ENCODE data around the gene SMIM44. TPM values are rescaled to one million over a fixed set of nuclear protein-coding genes. Genes with fewer than 3 reads are reported as not detected.

Gene SMIM44
- not detected in 5 replicates for total RNA-seq (2022; extraction: Qiagen RNA extraction; ENCODE audit: low read depth)

DNA sequence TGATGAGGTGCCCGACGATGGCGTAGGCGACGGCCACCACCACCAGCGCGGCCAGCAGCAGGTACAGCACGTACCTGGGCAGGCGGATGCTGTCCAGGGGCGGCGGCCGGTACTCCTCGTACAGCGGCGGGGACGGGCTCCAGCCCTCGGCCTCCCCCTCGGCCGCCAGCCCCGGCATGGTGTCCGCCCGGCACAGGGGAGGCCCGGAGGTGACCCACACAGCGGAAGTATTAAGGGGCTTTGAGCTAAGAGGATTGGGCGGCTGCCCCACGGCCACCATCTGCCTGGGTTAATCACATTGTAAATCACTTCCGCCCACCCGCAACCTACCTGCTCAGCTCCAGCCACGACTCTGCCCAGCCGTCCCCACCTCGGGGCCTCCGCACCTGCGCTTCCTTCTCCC lies at the start of gene SMIM44:
Gene SMIM44, minus strand, starts transcription at position 216 of the 403 bp plus-strand sequence. Its CDS starts 38 bp downstream, at position 178.

DNA sequence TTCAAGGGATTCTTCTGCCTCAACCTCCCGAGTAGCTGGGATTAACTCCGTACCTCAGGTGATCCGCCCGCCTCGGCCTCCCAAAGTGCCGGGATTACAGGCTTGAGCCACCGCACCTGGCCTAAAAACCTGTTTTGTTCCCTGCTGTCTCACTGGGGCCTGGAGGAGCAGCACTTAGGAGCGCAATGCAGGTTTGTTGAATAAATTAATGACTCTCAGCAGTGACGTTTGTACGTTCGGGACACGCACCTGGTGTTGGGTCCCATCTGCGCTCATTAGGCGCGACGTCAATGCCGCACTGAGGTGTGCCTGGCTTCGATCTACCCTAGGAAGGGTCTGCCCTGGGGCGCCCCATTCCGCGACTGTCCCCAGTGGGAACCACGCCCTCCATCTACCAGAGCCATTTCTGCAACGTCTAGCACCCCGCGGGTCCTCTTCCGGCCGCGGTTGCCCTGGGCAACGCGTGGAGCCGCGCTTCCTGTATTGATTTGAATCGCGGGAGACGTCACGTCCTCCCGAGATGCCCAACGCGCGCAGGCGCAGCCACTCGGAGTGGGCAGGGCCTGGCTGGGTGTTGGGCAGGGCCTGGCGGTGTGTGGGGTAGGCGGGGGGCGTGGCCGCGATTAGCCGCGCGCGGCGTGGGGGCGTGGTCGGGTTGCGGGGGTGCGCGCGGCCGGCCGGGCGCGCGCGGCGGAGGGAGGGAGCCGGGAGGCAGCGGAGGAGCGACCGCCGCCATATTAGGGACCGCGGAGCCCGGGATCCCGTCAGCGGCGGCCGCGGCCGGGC lies 22.6 kb upstream of the SMIM44 start, which contains the start of gene FZR1:
Gene FZR1, plus strand, starts transcription at position 714 of the 786 bp plus-strand sequence. CDS start 16,679 bp downstream, outside the sequence.

DNA sequence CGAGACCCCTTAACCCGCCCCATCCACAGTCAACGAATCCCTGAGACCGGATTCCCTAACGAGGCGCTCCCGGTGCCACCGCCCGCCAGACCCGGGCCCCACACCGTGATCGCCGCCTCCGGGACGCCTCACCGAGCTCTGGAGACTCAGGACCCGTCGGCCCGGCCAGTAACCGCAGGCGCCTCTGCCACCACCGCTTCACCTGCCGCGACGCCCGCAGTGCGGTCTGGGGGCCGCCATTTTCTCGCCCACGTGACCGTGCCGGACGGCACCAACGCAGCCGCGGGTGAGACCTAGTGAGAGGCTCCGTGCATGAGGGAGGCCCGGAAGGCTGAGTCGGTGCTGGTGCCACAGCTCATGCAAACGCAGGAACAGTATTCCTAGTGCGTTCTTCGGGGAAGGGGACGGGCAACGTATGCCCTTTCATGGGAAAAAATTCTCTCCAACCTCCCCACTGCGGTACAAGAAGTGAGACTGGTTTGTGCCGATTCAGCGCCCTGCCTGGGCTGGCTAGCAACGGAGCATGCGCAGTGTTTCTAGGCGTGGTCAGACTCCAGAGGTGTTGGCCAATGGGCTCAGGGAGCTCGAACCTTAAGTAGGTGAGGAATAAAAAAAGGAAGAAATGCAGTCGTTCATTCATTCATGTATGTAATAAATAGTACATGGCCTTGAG lies 17.3 kb upstream of the SMIM44 start, which contains the start of gene DOHH:
Gene DOHH, minus strand, starts transcription at position 246 of the 673 bp plus-strand sequence. CDS start 3,860 bp downstream, outside the sequence.

DNA sequence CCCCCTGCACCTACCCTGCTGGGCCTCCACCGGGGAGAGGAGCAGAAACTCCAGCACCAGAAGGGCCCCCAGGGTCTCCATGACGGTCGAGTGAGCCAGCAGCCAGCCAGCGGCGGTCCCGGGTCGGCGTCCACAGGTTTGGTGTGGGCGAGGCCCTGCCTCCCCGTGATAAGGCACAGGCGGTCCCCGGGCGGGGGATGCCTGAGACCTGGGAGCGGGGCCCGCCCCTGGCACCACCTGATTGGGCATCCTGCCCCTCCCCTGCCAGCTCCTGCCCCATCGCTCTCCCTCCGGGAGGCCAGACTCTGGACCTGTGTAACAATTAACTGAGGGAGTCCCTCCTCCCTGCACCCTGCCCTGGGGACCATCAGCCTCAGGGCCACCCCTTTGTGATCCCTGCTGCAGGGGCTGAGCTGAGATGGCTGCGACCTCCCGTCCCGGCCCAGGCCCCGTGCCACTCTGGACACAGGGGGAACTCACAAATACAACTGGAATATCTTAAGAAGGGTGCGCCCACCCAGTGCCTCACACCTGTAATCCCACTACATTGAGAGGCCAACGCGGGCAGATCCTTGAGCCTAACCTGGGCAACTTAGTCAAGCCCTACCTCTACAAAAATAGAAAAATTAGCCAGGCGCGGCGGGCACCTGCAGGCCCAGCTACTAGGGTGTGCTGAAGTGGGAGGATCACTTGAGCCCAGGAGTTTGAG lies 2.7 kb downstream of the SMIM44 start, which contains the start of gene SMIM24:
Gene SMIM24, minus strand, starts transcription at position 143 of the 709 bp plus-strand sequence. Its CDS starts 62 bp downstream, at position 81.

Other genes with a start within 250 kb of the SMIM44 start
- gene NFIC, start 116.9 kb downstream of the SMIM44 start, total RNA-seq (2022; extraction: Qiagen RNA extraction; ENCODE audit: low read depth) = 34.2 to 42.9 TPM (median 39.8 TPM) in 5 replicates
- gene SMIM24, start 2.9 kb downstream of the SMIM44 start, total RNA-seq (2022; extraction: Qiagen RNA extraction; ENCODE audit: low read depth) = 0.22 to 1.0 TPM (median 0.44 TPM) in 5 replicates
- gene DOHH, start 17.2 kb upstream of the SMIM44 start, total RNA-seq (2022; extraction: Qiagen RNA extraction; ENCODE audit: low read depth) = 13.6 to 18.9 TPM (median 18.0 TPM) in 5 replicates
- gene FZR1, start 22.9 kb upstream of the SMIM44 start, total RNA-seq (2022; extraction: Qiagen RNA extraction; ENCODE audit: low read depth) = 22.7 to 40.0 TPM (median 35.7 TPM) in 5 replicates
- not detected in 5 replicates for gene TEKTIP1, start 55.7 kb upstream of the SMIM44 start, total RNA-seq (2022; extraction: Qiagen RNA extraction; ENCODE audit: low read depth)
- gene MFSD12, start 74.1 kb upstream of the SMIM44 start, total RNA-seq (2022; extraction: Qiagen RNA extraction; ENCODE audit: low read depth) = 115 to 157 TPM (median 152 TPM) in 5 replicates
- 46.3 to 67.7 TPM (median 63.2 TPM) in 5 replicates for gene HMG20B, start 89.5 kb upstream of the SMIM44 start, total RNA-seq (2022; extraction: Qiagen RNA extraction; ENCODE audit: low read depth)
- 0.27 to 0.42 TPM (median 0.31 TPM) in 5 replicates for gene GIPC3, start 102.0 kb upstream of the SMIM44 start, total RNA-seq (2022; extraction: Qiagen RNA extraction; ENCODE audit: low read depth)
- gene TBXA2R, start 123.4 kb upstream of the SMIM44 start, total RNA-seq (2022; extraction: Qiagen RNA extraction; ENCODE audit: low read depth) = 0.74 to 1.2 TPM (median 0.99 TPM) in 5 replicates
- 12.6 to 19.7 TPM (median 17.5 TPM) in 5 replicates for gene CACTIN, start 143.3 kb upstream of the SMIM44 start, total RNA-seq (2022; extraction: Qiagen RNA extraction; ENCODE audit: low read depth)
- gene PIP5K1C, start 217.0 kb upstream of the SMIM44 start, total RNA-seq (2022; extraction: Qiagen RNA extraction; ENCODE audit: low read depth) = 9.9 to 13.2 TPM (median 12.1 TPM) in 5 replicates
- gene TJP3, start 224.9 kb upstream of the SMIM44 start, total RNA-seq (2022; extraction: Qiagen RNA extraction; ENCODE audit: low read depth) = 0.49 to 1.3 TPM (median 0.90 TPM) in 5 replicates